Activated CD4-positive, alpha-beta T cell treated with anti-CD3 and anti-CD28 coated beads, Interleukin-2, amount 10 ng/mL, durations not matched to agents 24 days and 14 days (primary cell): ENCODE results near the gene SIPA1L3. TPM values are rescaled to one million over a fixed set of nuclear protein-coding genes. Genes with fewer than 3 reads are reported as not detected.

ENCODE experiments used
- DNase-seq: peaks from one replicate; pipeline ENCODE4 v3.0.0; 2022
- H3K27ac Mint-ChIP-seq: one replicate; pipeline ENCODE4 v1.8.0; 2022; ENCODE audit warnings: mild to moderate bottlenecking, mixed read lengths
- H3K27me3 Mint-ChIP-seq: one replicate; pipeline ENCODE4 v1.8.0; 2022; ENCODE audit warnings: mixed read lengths
- H3K36me3 Mint-ChIP-seq: one replicate; pipeline ENCODE4 v1.8.0; 2022; ENCODE audit warnings: low read depth, mild to moderate bottlenecking, mixed read lengths
- H3K4me1 Mint-ChIP-seq: one replicate; pipeline ENCODE4 v1.8.0; 2021; ENCODE audit warnings: mixed read lengths
- H3K4me3 Mint-ChIP-seq: one replicate; pipeline ENCODE4 v1.8.0; 2022; ENCODE audit warnings: mild to moderate bottlenecking, moderate library complexity, mixed read lengths
- H3K9me3 Mint-ChIP-seq: one replicate; pipeline ENCODE4 v1.8.0; 2021; ENCODE audit warnings: mixed read lengths
- intact Hi-C: fragments of 100-400 bp; cut with micrococcal nuclease; formaldehyde crosslinking; loops from one replicate; pipeline ENCODE4 v1.15.1; 2023
- total RNA-seq: library from RNA; stranded (reverse); gene quantifications from 2 replicates; pipeline ENCODE4 v1.2.3, GENCODE V29; 2022

Gene SIPA1L3
- total RNA-seq, 1 donor from 2014 or later: 15.4 TPM

- DNase-seq: no peak
- intact Hi-C loops: no loop called here
- H3K27ac Mint-ChIP-seq: no peak overlapping the region
- no peaks in the 10 kb centered on the region for H3K27me3 Mint-ChIP-seq
- H3K4me3 Mint-ChIP-seq: no peak overlapping the region
- peaks cover 2% of the 10 kb centered on the region for H3K36me3 Mint-ChIP-seq
- H3K9me3 Mint-ChIP-seq: no peaks in the 10 kb centered on the region
- H3K4me1 Mint-ChIP-seq: peaks cover 3% of the 10 kb centered on the region
These were observed 19.7 kb downstream of the SIPA1L3 start for GRCh38 chr19:37926711-37927110.

GRCh38 chr19:37928527-37929286, 21.7 kb downstream of the SIPA1L3 start:
- Mint-ChIP-seq H3K27ac (no peak overlapping the region), H3K36me3 (peaks cover 6% of the 10 kb centered on the region), H3K9me3 (no peaks in the 10 kb centered on the region), H3K27me3 (no peaks in the 10 kb centered on the region), H3K4me3 (no peak overlapping the region), H3K4me1 (peaks cover 5% of the 10 kb centered on the region)
- intact Hi-C loops: no loop called here
- no peak for DNase-seq

DNA sequence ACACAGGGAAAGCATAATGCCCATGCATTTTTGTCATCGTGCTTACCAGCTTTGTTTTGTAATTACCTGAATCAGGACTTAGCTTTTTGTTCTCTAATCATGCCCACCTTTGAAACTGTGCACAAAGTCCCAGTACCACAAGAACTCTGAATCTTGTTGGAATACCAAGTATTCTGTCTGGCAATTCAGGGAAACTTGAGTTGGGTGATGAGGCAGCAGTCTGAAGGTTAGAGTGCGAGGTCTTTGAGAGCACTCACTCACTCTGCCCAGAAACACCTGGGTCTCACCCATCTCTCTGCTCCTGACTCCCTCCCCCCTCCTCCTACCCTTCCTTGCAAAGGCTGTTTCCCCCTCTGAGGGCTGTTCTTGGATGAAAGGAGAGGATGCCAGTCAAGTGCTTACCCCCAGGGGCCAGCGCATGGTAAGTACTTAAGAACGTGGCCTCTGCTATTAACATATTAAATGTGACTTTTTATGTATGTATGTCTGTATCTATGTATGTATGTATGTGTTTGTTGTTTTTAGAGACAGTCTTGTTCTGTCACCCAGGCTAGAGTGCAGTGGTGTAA, 22.4 kb downstream of the SIPA1L3 start:
- peaks cover 6% of the 10 kb centered on the region for H3K36me3 Mint-ChIP-seq
- no peaks in the 10 kb centered on the region for H3K27me3 Mint-ChIP-seq
- intact Hi-C loops: no loop called here
- H3K27ac Mint-ChIP-seq: no peak overlapping the region
- DNase-seq: no peak
- H3K4me1 Mint-ChIP-seq: peaks cover 5% of the 10 kb centered on the region
- no peak overlapping the region for H3K4me3 Mint-ChIP-seq
- no peaks in the 10 kb centered on the region for H3K9me3 Mint-ChIP-seq

DNA sequence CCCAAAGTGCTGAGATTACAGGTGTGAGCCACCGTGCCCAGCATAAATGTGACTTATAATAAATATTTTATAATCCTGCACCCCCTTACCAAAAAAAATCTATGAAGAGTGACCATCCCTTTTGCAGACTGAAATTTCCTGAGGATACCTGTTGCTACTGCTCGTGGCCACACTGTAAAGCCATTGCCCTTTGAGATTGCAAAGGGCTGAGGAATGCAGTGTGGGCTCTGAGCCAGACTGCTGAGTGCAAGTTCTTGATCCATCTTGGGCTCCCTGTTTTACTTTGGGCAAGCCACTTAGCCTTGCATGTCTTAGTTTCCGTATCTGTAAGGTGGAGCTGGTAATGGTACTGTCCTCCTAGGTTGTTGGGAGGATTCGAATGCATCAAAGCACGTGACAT, 23.4 kb downstream of the SIPA1L3 start:
- peaks cover 4% of the 10 kb centered on the region for H3K36me3 Mint-ChIP-seq
- no peaks in the 10 kb centered on the region for H3K9me3 Mint-ChIP-seq
- H3K4me3 Mint-ChIP-seq: no peak overlapping the region
- H3K4me1 Mint-ChIP-seq: peaks cover 2% of the 10 kb centered on the region
- DNase-seq: no peak
- intact Hi-C loops: no loop called here
- no peaks in the 10 kb centered on the region for H3K27me3 Mint-ChIP-seq
- no peak overlapping the region for H3K27ac Mint-ChIP-seq

GRCh38 chr19:37931881-37932655, 25.1 kb downstream of the SIPA1L3 start:
- H3K27ac Mint-ChIP-seq: no peak overlapping the region
- peaks cover 2% of the 10 kb centered on the region for H3K4me1 Mint-ChIP-seq
- intact Hi-C loops: no loop called here
- peaks cover 3% of the 10 kb centered on the region for H3K9me3 Mint-ChIP-seq
- H3K36me3 Mint-ChIP-seq: peaks cover 6% of the 10 kb centered on the region
- DNase-seq: no peak
- H3K4me3 Mint-ChIP-seq: no peak overlapping the region
- no peaks in the 10 kb centered on the region for H3K27me3 Mint-ChIP-seq

GRCh38 chr19:37932985-37933936, 26.3 kb downstream of the SIPA1L3 start:
- no peaks in the 10 kb centered on the region for H3K27me3 Mint-ChIP-seq
- peaks cover 3% of the 10 kb centered on the region for H3K9me3 Mint-ChIP-seq
- no peak for DNase-seq
- H3K4me3 Mint-ChIP-seq: no peak overlapping the region
- H3K27ac Mint-ChIP-seq: no peak overlapping the region
- intact Hi-C loops: no loop called here
- peaks cover 2% of the 10 kb centered on the region for H3K4me1 Mint-ChIP-seq
- H3K36me3 Mint-ChIP-seq: peaks cover 6% of the 10 kb centered on the region

- intact Hi-C loops: no loop called here
- Mint-ChIP-seq H3K27me3 (no peaks in the 10 kb centered on the region), H3K27ac (no peak overlapping the region), H3K4me1 (peaks cover 2% of the 10 kb centered on the region), H3K4me3 (no peak overlapping the region), H3K36me3 (peaks cover 8% of the 10 kb centered on the region), H3K9me3 (peaks cover 3% of the 10 kb centered on the region)
- DNase-seq: no peak
These were observed 26.9 kb downstream of the SIPA1L3 start for GRCh38 chr19:37933937-37934358.

- Mint-ChIP-seq H3K9me3 (peaks cover 3% of the 10 kb centered on the region), H3K36me3 (peaks cover 10% of the 10 kb centered on the region), H3K4me3 (no peak overlapping the region), H3K27me3 (no peaks in the 10 kb centered on the region), H3K4me1 (peaks cover 2% of the 10 kb centered on the region), H3K27ac (no peak overlapping the region)
- intact Hi-C loops: no loop called here
- no peak for DNase-seq
These were observed 28.3 kb downstream of the SIPA1L3 start for GRCh38 chr19:37935341-37935740.

DNA sequence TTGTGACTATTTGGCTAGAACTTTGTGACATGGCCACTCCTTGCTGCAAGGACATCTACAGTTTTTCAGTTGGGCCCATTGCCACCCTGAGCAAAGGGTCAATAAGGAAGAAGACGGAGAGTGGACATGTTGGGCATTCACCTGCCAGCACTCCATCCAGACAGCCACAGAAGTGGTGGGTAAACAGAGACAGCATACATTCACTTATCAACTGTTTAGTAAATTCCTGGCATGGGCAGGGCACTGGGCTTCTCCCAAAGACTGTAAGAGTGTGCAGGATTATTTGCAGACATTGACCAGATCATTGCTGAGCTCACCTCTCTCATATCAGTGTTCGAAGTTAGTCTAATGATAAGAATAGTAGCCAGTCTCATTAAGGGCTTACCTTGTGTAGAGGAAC, 29.2 kb downstream of the SIPA1L3 start:
- intact Hi-C loops: no loop called here
- DNase-seq: no peak
- Mint-ChIP-seq H3K27ac (no peak overlapping the region), H3K9me3 (peaks cover 3% of the 10 kb centered on the region), H3K27me3 (no peaks in the 10 kb centered on the region), H3K36me3 (peaks cover 11% of the 10 kb centered on the region), H3K4me3 (no peak overlapping the region), H3K4me1 (peaks cover 2% of the 10 kb centered on the region)

DNA sequence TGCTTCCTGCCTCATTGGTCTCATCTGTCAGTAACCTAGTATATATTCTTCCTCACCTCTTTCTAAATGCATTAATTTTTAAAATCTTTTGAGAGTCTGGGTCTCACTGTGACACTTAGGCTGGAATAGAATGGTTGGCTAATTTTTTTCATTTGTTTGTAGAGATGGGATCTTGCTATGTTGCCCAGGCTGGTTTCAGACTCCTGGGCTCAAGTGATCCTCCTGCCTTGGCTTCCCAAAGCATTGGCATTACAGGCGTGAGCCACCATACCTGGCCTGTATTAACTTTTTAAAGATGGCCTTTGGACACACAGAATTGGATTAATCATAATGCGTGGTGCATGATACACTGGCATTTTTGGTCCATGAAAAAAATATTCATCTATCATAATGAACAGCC, 29.9 kb downstream of the SIPA1L3 start:
- DNase-seq: no peak
- no peaks in the 10 kb centered on the region for H3K27me3 Mint-ChIP-seq
- no peak overlapping the region for H3K27ac Mint-ChIP-seq
- H3K36me3 Mint-ChIP-seq: peaks cover 11% of the 10 kb centered on the region
- intact Hi-C loops: no loop called here
- H3K9me3 Mint-ChIP-seq: peaks cover 3% of the 10 kb centered on the region
- H3K4me1 Mint-ChIP-seq: peaks cover 2% of the 10 kb centered on the region
- no peak overlapping the region for H3K4me3 Mint-ChIP-seq

GRCh38 chr19:37938353-37938752, 31.3 kb downstream of the SIPA1L3 start:
- Mint-ChIP-seq H3K36me3 (peaks cover 8% of the 10 kb centered on the region), H3K27ac (no peak overlapping the region), H3K9me3 (peaks cover 3% of the 10 kb centered on the region), H3K4me1 (no peaks in the 10 kb centered on the region), H3K4me3 (no peak overlapping the region), H3K27me3 (no peaks in the 10 kb centered on the region)
- DNase-seq: no peak
- intact Hi-C loops: no loop called here

DNA sequence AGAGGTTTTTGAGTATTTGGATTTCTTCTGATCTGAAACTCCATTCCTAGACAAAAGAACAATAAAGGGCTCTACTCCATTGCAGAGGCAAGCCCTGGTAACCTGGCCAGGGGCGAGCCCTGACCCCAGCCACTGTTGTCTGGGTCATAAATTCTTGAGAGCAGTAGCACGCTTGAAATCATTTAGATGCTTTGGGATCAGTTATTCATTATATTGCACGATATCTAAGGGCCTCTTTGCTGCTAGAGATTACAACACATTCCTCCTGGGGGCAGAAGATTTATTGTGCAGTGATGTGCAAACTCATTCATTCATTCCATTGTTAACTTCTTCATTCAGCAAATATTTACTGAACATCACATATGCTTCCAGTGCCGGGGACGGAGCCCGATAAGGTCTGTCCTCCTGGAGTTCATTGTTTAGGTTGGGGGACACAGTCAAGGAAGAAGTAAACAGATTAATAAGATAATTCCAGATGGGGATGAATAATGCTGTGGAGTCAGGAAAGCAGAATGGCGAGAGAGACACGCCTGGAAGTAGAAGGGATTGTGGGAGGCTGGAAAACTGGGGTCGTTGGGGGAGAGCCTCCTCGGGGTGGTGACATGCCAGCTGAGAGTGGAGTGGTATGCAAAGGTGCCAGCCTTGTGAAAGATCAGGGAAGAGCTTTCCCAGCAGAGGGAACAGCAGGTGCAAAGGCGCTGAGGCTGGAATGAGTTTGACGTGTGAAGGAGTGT, 34.9 kb downstream of the SIPA1L3 start:
- Mint-ChIP-seq H3K27me3 (no peaks in the 10 kb centered on the region), H3K4me3 (no peak overlapping the region), H3K27ac (no peak overlapping the region), H3K4me1 (no peaks in the 10 kb centered on the region), H3K36me3 (peaks cover 6% of the 10 kb centered on the region), H3K9me3 (no peaks in the 10 kb centered on the region)
- DNase-seq: no peak
- intact Hi-C loops: no loop called here

GRCh38 chr19:37942516-37942902, 35.5 kb downstream of the SIPA1L3 start:
- Mint-ChIP-seq H3K9me3 (no peaks in the 10 kb centered on the region), H3K36me3 (peaks cover 6% of the 10 kb centered on the region), H3K4me1 (no peaks in the 10 kb centered on the region), H3K4me3 (no peak overlapping the region), H3K27me3 (no peaks in the 10 kb centered on the region), H3K27ac (no peak overlapping the region)
- intact Hi-C loops: no loop called here
- DNase-seq: no peak
